ENCODE results near the gene EID1.
A peak's percentile ranks its signal among the peaks of the same experiment; 100 is the strongest.
"Not testable (repeated sequence)": the region's sequence is repeated elsewhere in the genome, so short reads cannot be mapped to it uniquely, and the experiment has no call there.

The EID1 gene

DNA sequence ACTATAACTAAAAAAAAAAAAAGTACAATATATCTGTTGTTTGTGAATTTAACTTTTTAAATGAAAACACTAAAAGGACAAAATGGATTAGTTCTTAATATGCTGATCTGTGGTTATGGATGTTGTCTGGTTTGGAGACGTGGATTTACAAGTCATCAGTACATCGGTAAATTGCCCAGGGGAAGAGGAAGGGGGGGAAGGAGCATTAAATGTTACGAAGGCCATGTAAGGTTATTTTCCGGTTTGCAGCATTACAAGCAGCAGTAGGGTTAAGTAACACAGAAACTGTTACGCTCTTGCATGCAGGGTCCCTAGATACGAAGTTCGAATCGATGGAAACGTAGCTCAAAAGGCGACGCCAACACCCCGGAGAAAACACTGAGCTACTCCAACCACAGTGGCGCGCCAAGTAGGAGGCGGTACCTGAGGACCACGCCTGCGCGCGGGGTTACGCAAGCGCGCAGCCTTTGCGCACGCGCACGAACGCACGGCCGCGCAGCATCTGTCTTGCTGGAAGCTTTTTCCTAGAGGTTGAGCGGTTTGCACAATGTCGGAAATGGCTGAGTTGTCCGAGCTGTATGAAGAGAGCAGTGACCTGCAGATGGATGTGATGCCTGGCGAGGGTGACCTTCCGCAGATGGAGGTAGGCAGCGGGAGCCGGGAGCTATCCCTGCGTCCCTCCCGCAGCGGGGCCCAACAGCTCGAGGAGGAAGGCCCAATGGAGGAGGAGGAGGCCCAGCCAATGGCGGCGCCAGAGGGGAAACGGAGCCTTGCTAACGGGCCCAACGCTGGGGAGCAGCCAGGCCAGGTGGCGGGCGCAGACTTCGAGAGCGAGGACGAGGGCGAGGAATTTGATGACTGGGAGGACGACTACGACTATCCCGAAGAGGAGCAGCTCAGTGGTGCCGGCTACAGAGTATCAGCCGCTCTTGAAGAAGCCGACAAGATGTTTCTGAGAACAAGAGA is at the start of gene EID1:
Gene EID1 (plus strand): TSS at position 505 of the 966 bp plus-strand sequence. CDS start 43 bp downstream, at position 548.
- Mint-ChIP-seq H3K27me3 (peaks cover 20% of the 10 kb centered on the region), H3K4me3 (peak within 1 kb of the TSS; percentile 96), H3K27ac (ENCODE audit: low read depth) (peak within 1 kb of the TSS; percentile 99), H3K9me3 (no peaks in the 10 kb centered on the region), H3K4me1 (peaks cover 24% of the 10 kb centered on the region), H3K36me3 (ENCODE audit: insufficient read depth) (peaks cover 11% of the 10 kb centered on the region)
- peak; percentile 91 for DNase-seq (ENCODE audit: low spot score in 2 of 2)
- ATAC-seq (replicated peaks; ENCODE audit: extremely low read depth, poor library complexity, severe bottlenecking), result peak; percentile 94

DNA sequence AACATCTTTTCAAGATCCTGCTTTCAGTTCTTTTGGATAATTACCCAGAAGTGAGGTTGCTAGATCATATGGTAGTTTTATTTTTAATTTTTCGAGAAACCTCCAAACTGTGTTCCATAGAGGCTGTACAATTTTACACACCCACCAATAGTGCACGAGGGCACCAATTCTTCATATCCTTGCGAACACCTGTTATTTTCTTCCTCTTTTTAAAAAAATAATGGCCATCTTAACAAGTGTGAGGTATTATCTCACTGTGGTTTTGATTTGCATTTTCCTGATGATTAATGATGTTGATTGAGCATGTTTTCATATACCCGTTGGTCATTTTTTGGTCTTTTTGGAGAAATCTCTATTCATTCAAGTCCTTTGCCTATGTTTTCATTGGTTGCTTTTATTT is 49.5 kb upstream of the EID1 start:
- DNase-seq (ENCODE audit: low spot score in 2 of 2) (no peak), ATAC-seq (replicated peaks; ENCODE audit: extremely low read depth, poor library complexity, severe bottlenecking) (no peak)
- H3K4me1 Mint-ChIP-seq, result no peaks in the 10 kb centered on the region
- peaks cover 29% of the 10 kb centered on the region for H3K27me3 Mint-ChIP-seq
- H3K27ac Mint-ChIP-seq (ENCODE audit: low read depth), result no peak overlapping the region
- H3K4me3 Mint-ChIP-seq, result no peak overlapping the region
- peaks cover 2% of the 10 kb centered on the region for H3K36me3 Mint-ChIP-seq (ENCODE audit: insufficient read depth)
- H3K9me3 Mint-ChIP-seq, result peaks cover 14% of the 10 kb centered on the region

DNA sequence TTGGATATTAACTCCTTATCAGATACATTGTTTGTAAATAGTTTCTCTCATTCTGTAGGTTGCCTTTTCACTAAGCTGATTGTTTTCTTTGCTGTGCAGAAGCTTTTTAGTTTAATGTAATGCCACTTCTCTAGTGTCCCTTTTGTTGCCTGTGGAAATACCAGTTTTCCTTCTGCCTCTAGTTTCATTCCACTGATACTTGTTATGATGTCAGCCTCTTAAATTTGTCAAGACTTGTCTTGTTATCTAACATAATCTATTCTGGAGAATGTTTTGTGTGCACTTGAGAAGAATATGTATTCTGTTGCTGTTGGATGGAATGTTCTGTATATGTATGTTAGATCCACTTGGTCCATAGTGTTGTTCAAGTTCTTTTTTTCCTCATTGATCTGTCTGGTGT is 49.0 kb upstream of the EID1 start:
- no peak for DNase-seq (ENCODE audit: low spot score in 2 of 2)
- no peak for ATAC-seq (replicated peaks; ENCODE audit: extremely low read depth, poor library complexity, severe bottlenecking)
- Mint-ChIP-seq H3K4me3 (no peak overlapping the region), H3K9me3 (peaks cover 15% of the 10 kb centered on the region), H3K27me3 (peaks cover 33% of the 10 kb centered on the region), H3K27ac (ENCODE audit: low read depth) (no peak overlapping the region), H3K4me1 (no peaks in the 10 kb centered on the region), H3K36me3 (ENCODE audit: insufficient read depth) (peaks cover 2% of the 10 kb centered on the region)

DNA sequence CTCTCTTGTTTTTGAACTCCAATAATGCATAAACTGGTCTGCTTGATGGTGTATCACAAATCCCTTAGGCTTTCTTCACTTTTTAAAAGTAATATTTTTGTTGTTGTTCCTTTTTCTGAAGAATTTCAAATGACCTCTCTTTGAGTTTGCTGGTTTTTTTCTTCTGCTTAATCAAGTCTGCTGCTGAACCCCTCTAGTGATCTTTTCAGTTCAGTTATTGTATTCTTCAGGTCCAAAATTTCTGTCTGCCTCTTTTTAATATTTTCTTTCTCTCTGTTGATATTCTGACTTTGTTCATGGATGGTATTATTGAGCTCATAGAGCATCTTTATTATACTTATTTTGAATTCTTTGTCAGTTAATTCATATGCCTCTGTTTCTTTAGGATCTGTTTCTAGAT is 45.3 kb upstream of the EID1 start:
- ATAC-seq (replicated peaks; ENCODE audit: extremely low read depth, poor library complexity, severe bottlenecking) (no peak), DNase-seq (ENCODE audit: low spot score in 2 of 2) (no peak)
- peaks cover 2% of the 10 kb centered on the region for H3K36me3 Mint-ChIP-seq (ENCODE audit: insufficient read depth)
- H3K27ac Mint-ChIP-seq (ENCODE audit: low read depth), result no peak overlapping the region
- H3K9me3 Mint-ChIP-seq, result peaks cover 15% of the 10 kb centered on the region
- H3K4me3 Mint-ChIP-seq, result no peak overlapping the region
- H3K4me1 Mint-ChIP-seq, result no peaks in the 10 kb centered on the region
- peaks cover 52% of the 10 kb centered on the region for H3K27me3 Mint-ChIP-seq

GRCh38 chr15:48833526-48834239 is 44.3 kb upstream of the EID1 start:
- H3K27ac Mint-ChIP-seq (ENCODE audit: low read depth), result no peak overlapping the region
- H3K36me3 Mint-ChIP-seq (ENCODE audit: insufficient read depth), result peaks cover 2% of the 10 kb centered on the region
- ATAC-seq (replicated peaks; ENCODE audit: extremely low read depth, poor library complexity, severe bottlenecking) (no peak), DNase-seq (ENCODE audit: low spot score in 2 of 2) (no peak)
- H3K27me3 Mint-ChIP-seq, result peaks cover 63% of the 10 kb centered on the region
- H3K9me3 Mint-ChIP-seq, result peaks cover 15% of the 10 kb centered on the region
- no peaks in the 10 kb centered on the region for H3K4me1 Mint-ChIP-seq
- H3K4me3 Mint-ChIP-seq, result no peak overlapping the region

DNA sequence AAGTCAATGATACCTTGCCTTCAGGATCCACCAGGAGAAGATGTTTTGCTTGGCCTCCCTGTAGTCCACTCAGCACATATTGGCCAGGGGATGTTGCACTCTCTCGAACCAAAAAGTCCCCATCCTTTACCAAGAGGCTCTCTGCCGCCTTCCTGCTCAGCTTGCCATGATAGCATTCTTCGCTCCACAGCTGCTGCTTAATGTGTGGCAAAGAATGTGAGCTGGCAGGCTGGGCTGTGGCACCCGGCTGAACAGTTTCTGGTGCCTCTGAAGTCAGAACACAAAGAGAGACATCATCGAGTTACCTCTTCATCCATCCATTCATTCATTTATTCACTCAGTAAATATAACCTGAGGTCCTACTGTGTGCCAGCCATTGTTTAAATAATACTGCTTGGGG is 43.2 kb upstream of the EID1 start:
- H3K4me3 Mint-ChIP-seq, result no peak overlapping the region
- no peaks in the 10 kb centered on the region for H3K36me3 Mint-ChIP-seq (ENCODE audit: insufficient read depth)
- no peak overlapping the region for H3K27ac Mint-ChIP-seq (ENCODE audit: low read depth)
- no peak for ATAC-seq (replicated peaks; ENCODE audit: extremely low read depth, poor library complexity, severe bottlenecking)
- peaks cover 62% of the 10 kb centered on the region for H3K27me3 Mint-ChIP-seq
- no peak for DNase-seq (ENCODE audit: low spot score in 2 of 2)
- H3K9me3 Mint-ChIP-seq, result peaks cover 15% of the 10 kb centered on the region
- H3K4me1 Mint-ChIP-seq, result no peaks in the 10 kb centered on the region

- Mint-ChIP-seq H3K27ac (ENCODE audit: low read depth) (no peak overlapping the region), H3K9me3 (no peaks in the 10 kb centered on the region), H3K27me3 (peaks cover 14% of the 10 kb centered on the region), H3K4me3 (no peak overlapping the region), H3K4me1 (no peaks in the 10 kb centered on the region), H3K36me3 (ENCODE audit: insufficient read depth) (no peaks in the 10 kb centered on the region)
- ATAC-seq (replicated peaks; ENCODE audit: extremely low read depth, poor library complexity, severe bottlenecking), result no peak
- no peak for DNase-seq (ENCODE audit: low spot score in 2 of 2)
Observed at GRCh38 chr15:48842501-48842900, 35.4 kb upstream of the EID1 start.

DNA sequence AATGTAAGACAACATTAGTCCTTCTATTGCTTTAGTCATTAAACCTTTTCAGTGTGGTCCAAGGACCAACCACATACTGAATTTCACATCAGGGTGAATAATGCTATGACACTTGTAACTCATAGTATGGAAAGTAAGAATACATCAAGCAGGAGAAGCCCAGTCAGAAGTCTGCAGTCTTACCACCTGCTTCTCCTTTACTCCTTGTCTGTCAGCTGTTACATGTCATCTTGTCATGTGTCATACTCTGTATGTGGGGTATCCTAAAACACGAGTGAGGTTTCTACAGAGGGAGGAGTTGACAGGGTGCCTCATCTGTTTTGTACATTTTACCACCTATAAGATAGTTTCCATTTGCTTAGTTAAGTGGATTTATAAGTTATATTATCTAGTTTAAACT is 32.8 kb upstream of the EID1 start:
- Mint-ChIP-seq H3K4me3 (no peak overlapping the region), H3K36me3 (ENCODE audit: insufficient read depth) (no peaks in the 10 kb centered on the region), H3K27me3 (peaks cover 10% of the 10 kb centered on the region), H3K27ac (ENCODE audit: low read depth) (no peak overlapping the region), H3K9me3 (no peaks in the 10 kb centered on the region), H3K4me1 (no peaks in the 10 kb centered on the region)
- DNase-seq (ENCODE audit: low spot score in 2 of 2) (no peak), ATAC-seq (replicated peaks; ENCODE audit: extremely low read depth, poor library complexity, severe bottlenecking) (no peak)

- Mint-ChIP-seq H3K4me1 (no peaks in the 10 kb centered on the region), H3K36me3 (ENCODE audit: insufficient read depth) (no peaks in the 10 kb centered on the region)
- DNase-seq (ENCODE audit: low spot score in 2 of 2), result no peak
Observed at GRCh38 chr15:48850648-48851047, 27.3 kb upstream of the EID1 start.

DNA sequence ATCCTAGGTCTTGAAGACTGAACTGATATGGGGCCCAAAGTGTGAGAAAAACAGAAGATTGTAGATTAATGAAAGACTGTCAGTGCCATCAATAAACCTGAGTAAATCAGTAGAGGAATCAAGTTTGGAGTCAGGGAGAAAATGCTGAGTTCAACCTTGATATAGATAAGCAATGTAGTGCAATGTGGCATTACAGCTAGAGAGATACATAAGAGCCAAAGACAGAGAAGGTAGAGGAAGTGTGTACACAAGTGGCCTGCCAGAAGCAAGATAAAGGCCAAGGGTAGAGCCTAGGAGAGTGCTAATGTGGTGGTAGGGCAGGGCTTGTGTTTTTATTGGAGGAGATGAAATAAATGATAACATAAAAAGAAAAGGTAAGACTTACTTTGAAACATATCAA is 26.0 kb upstream of the EID1 start:
- H3K27me3 Mint-ChIP-seq, result peaks cover 10% of the 10 kb centered on the region
- no peaks in the 10 kb centered on the region for H3K4me1 Mint-ChIP-seq
- DNase-seq (ENCODE audit: low spot score in 2 of 2) (no peak), ATAC-seq (replicated peaks; ENCODE audit: extremely low read depth, poor library complexity, severe bottlenecking) (no peak)
- no peaks in the 10 kb centered on the region for H3K9me3 Mint-ChIP-seq
- H3K4me3 Mint-ChIP-seq, result no peak overlapping the region
- H3K36me3 Mint-ChIP-seq (ENCODE audit: insufficient read depth), result no peaks in the 10 kb centered on the region
- no peak overlapping the region for H3K27ac Mint-ChIP-seq (ENCODE audit: low read depth)

More at GRCh38 chr15:48850648-48851047, 27.3 kb upstream of the EID1 start:
- Mint-ChIP-seq H3K27ac (ENCODE audit: low read depth) (no peak overlapping the region), H3K9me3 (no peaks in the 10 kb centered on the region), H3K27me3 (peaks cover 10% of the 10 kb centered on the region), H3K4me3 (no peak overlapping the region)
- ATAC-seq (replicated peaks; ENCODE audit: extremely low read depth, poor library complexity, severe bottlenecking), result no peak

- not testable (repeated sequence) for DNase-seq (ENCODE audit: low spot score in 2 of 2); H3K36me3 Mint-ChIP-seq (ENCODE audit: insufficient read depth); ATAC-seq (replicated peaks; ENCODE audit: extremely low read depth, poor library complexity, severe bottlenecking); H3K27me3 Mint-ChIP-seq; H3K9me3 Mint-ChIP-seq; H3K4me1 Mint-ChIP-seq; H3K4me3 Mint-ChIP-seq; H3K27ac Mint-ChIP-seq (ENCODE audit: low read depth)
Observed at GRCh38 chr15:48854434-48854833, 23.5 kb upstream of the EID1 start.

- Mint-ChIP-seq H3K4me3 (no peak overlapping the region), H3K9me3 (no peaks in the 10 kb centered on the region), H3K27me3 (peaks cover 8% of the 10 kb centered on the region), H3K36me3 (ENCODE audit: insufficient read depth) (no peaks in the 10 kb centered on the region), H3K27ac (ENCODE audit: low read depth) (no peak overlapping the region), H3K4me1 (no peaks in the 10 kb centered on the region)
- ATAC-seq (replicated peaks; ENCODE audit: extremely low read depth, poor library complexity, severe bottlenecking), result no peak
- no peak for DNase-seq (ENCODE audit: low spot score in 2 of 2)
Observed at GRCh38 chr15:48855501-48856440, 22.2 kb upstream of the EID1 start.

Measured in central memory CD8-positive, alpha-beta T cell (primary cell).